Hepatocyte (in vitro differentiated cells): ENCODE data around the gene IRF3.

Source experiments
- CTCF ChIP-seq: fragments of 200-600 bp; sonication (generic); IDR thresholded peaks from 2 replicates; pipeline ENCODE4 v1.5.1; 2016; ENCODE audit warnings: antibody characterized with exemption, mild to moderate bottlenecking; ENCODE audit not compliant: poor library complexity
- EZH2 ChIP-seq: fragments of 200-600 bp; sonication (generic); IDR thresholded peaks from 2 replicates; pipeline ENCODE4 v1.6.1; 2016; ENCODE audit warnings: antibody characterized with exemption, mild to moderate bottlenecking, borderline replicate concordance

- TF ChIP-seq CTCF: no peak
- no peak for TF ChIP-seq EZH2
These were observed 23.8 kb downstream of the IRF3 start, which contains the start of gene SCAF1 for GRCh38 chr19:49641688-49642491.
